Gastrocnemius medialis (tissue), 4 donors: ENCODE measurements around the gene RNLS. TPM values are rescaled to one million over a fixed set of nuclear protein-coding genes. Genes with fewer than 3 reads are reported as not detected.

Experiments
- ATAC-seq, 2 donors: fragments of 150-250 bp; one replicate each; pipeline ENCODE4 v1.9.1; 2016
- DNase-seq, 2 donors: peaks; one replicate each; pipeline ENCODE4 v3.0.0-alpha.2; 2019
- H3K27ac ChIP-seq, 4 donors: fragments of 200-600 bp; sonication (generic); 1 replicate in 1 of 4; 2 replicates in 3 of 4; pipeline ENCODE4 v1.5.1; 2016 to 2018; ENCODE audit warnings: mild to moderate bottlenecking in 2 of 4, moderate library complexity in 1 of 4
- H3K27me3 ChIP-seq, 3 donors: fragments of 200-600 bp; sonication (generic) in 2 of 3; 1 replicate in 1 of 3; 2 replicates in 2 of 3; pipeline versions ENCODE4 v1.5.1 to v1.6.0; 2016 to 2019; ENCODE audit warnings: mild to moderate bottlenecking in 1 of 3, moderate library complexity in 1 of 3
- H3K36me3 ChIP-seq, 2 donors: fragments of 200-600 bp; sonication (generic) in 1 of 2; one replicate each; pipeline ENCODE4 v1.5.1; 2017 to 2018
- H3K4me1 ChIP-seq, 2 donors: fragments of 200-600 bp; sonication (generic) in 1 of 2; one replicate each; pipeline ENCODE4 v1.5.1; 2016 to 2017; ENCODE audit warnings: mild to moderate bottlenecking in 2 of 2
- H3K4me3 ChIP-seq, 4 donors: fragments of 200-600 bp; sonication (generic) in 3 of 4; 1 replicate in 1 of 4; 2 replicates in 3 of 4; pipeline ENCODE4 v1.5.1; 2016 to 2019; ENCODE audit warnings: mild to moderate bottlenecking in 2 of 4
- H3K9me3 ChIP-seq, 3 donors: fragments of 200-600 bp; sonication (generic) in 2 of 3; 1 replicate in 1 of 3; 2 replicates in 2 of 3; pipeline ENCODE4 v1.5.1; 2016 to 2019
- CTCF ChIP-seq, 5 experiments: fragments of 450-650 bp in 3 of 5; fragments of 200-600 bp in 2 of 5; sonication (generic) in 2 of 5; IDR thresholded peaks in 4 of 5; conservative IDR thresholded peaks in 1 of 5; 1 replicate in 4 of 5; 2 replicates in 1 of 5; pipeline ENCODE4 v1.5.1; 2016 to 2019; ENCODE audit warnings: antibody characterized with exemption in 5 of 5, mild to moderate bottlenecking in 3 of 5, moderate library complexity in 3 of 5
- POLR2A ChIP-seq, 2 donors: fragments of 450-650 bp; IDR thresholded peaks; one replicate each; pipeline ENCODE4 v1.6.1; 2017; ENCODE audit warnings: antibody characterized with exemption in 2 of 2, mild to moderate bottlenecking in 2 of 2, moderate library complexity in 2 of 2
- in situ Hi-C, 4 donors: fragments of 200-750 bp; cut with MboI; loops; one replicate each; pipeline versions ENCODE4 v1.15.0 to v1.8.0; 2017; ENCODE audit warnings: low sequenced_read_pairs in 4 of 4
- intact Hi-C: fragments of 100-400 bp; cut with DNase I; formaldehyde crosslinking; loops from one replicate; pipeline ENCODE4 v1.15.1; 2023; ENCODE audit warnings: low total_unique reads
- total RNA-seq, 4 donors: library from RNA; depleted of rRNA; stranded (reverse); fragments of >200 nt; gene quantifications; one replicate each; pipeline versions ENCODE4 v1.1.0 to v1.2.3, GENCODE V29; 2016

The RNLS gene
- total RNA-seq, 4 donors from 2014 or later, result 8.1 to 17.5 (median 9.7) TPM

GRCh38 chr10:88413412-88413811 is 169.7 kb downstream of the RNLS start:
- DNase-seq (no peak), ATAC-seq (no peak)
- Histone ChIP-seq H3K27ac (no peak overlapping the region), H3K4me1 (peaks cover 24 to 41% of the 10 kb centered on the region in 2 donors), H3K4me3 (no peak overlapping the region), H3K9me3 (no peaks in the 10 kb centered on the region), H3K36me3 (no peaks in the 10 kb centered on the region), H3K27me3 (no peaks in the 10 kb centered on the region)
- TF ChIP-seq CTCF (IDR thresholded peaks at IDR 0.05 in 4 of 5, conservative IDR thresholded peaks at IDR 0.05 in 1 of 5) (no peak), POLR2A (IDR thresholded peaks at IDR 0.05) (no peak)
- intact Hi-C loops (no loop called here), in situ Hi-C loops (loop anchor here in 1 of 4 donors (10.0 kb wide), 1 partner anchor 131 kb away; no protein-coding TSS in a partner anchor)

- peaks cover 16 to 29% of the 10 kb centered on the region in 2 donors for H3K4me1 ChIP-seq
- intact Hi-C loops, result no loop called here
- no peak for DNase-seq
- H3K4me3 ChIP-seq, result no peak overlapping the region
- H3K9me3 ChIP-seq, result no peaks in the 10 kb centered on the region
- in situ Hi-C loops, result loop anchor here in 1 of 4 donors (10.0 kb wide), 1 partner anchor 133 kb away; no protein-coding TSS in a partner anchor
- H3K36me3 ChIP-seq, result no peaks in the 10 kb centered on the region
- H3K27ac ChIP-seq, result no peak overlapping the region
- no peak for TF ChIP-seq CTCF (IDR thresholded peaks at IDR 0.05 in 4 of 5, conservative IDR thresholded peaks at IDR 0.05 in 1 of 5)
- TF ChIP-seq POLR2A (IDR thresholded peaks at IDR 0.05), result no peak
- ATAC-seq, result no peak
- H3K27me3 ChIP-seq, result no peaks in the 10 kb centered on the region
Observed at GRCh38 chr10:88411772-88412349, 171.3 kb downstream of the RNLS start.

- no peak overlapping the region for H3K27ac ChIP-seq
- TF ChIP-seq POLR2A (IDR thresholded peaks at IDR 0.05) (no peak), CTCF (IDR thresholded peaks at IDR 0.05 in 4 of 5, conservative IDR thresholded peaks at IDR 0.05 in 1 of 5) (no peak)
- H3K9me3 ChIP-seq, result no peaks in the 10 kb centered on the region
- ATAC-seq, result no peak
- in situ Hi-C loops (loop anchor here in 2 of 4 donors (10.0 kb wide), 1 partner anchor 135 kb away; no protein-coding TSS in a partner anchor), intact Hi-C loops (no loop called here)
- no peaks in the 10 kb centered on the region for H3K36me3 ChIP-seq
- no peaks in the 10 kb centered on the region for H3K27me3 ChIP-seq
- no peak for DNase-seq
- peaks cover 3 to 11% of the 10 kb centered on the region in 2 donors for H3K4me1 ChIP-seq
- no peak overlapping the region for H3K4me3 ChIP-seq
Observed at GRCh38 chr10:88409824-88410223, 173.3 kb downstream of the RNLS start.

GRCh38 chr10:88409236-88409635 is 173.9 kb downstream of the RNLS start:
- DNase-seq, result no peak
- no peaks in the 10 kb centered on the region for H3K27me3 ChIP-seq
- no peak for ATAC-seq
- H3K27ac ChIP-seq, result no peak overlapping the region
- in situ Hi-C loops (loop anchor here in 1 of 4 donors (10.0 kb wide), 1 partner anchor 136 kb away; no protein-coding TSS in a partner anchor), intact Hi-C loops (no loop called here)
- peaks cover 0 to 11% of the 10 kb centered on the region in 2 donors for H3K4me1 ChIP-seq
- H3K9me3 ChIP-seq, result no peaks in the 10 kb centered on the region
- H3K4me3 ChIP-seq, result no peak overlapping the region
- TF ChIP-seq POLR2A (IDR thresholded peaks at IDR 0.05) (no peak), CTCF (IDR thresholded peaks at IDR 0.05 in 4 of 5, conservative IDR thresholded peaks at IDR 0.05 in 1 of 5) (no peak)
- no peaks in the 10 kb centered on the region for H3K36me3 ChIP-seq
